Measurements from ENCODE around the gene ITPR2. TPM values are rescaled to one million over a fixed set of nuclear protein-coding genes. Genes with fewer than 3 reads are reported as not detected.

ITPR2 gene
- total RNA-seq, 2 experiments from 2014 or later, result 25.6 to 44.7 TPM

DNA sequence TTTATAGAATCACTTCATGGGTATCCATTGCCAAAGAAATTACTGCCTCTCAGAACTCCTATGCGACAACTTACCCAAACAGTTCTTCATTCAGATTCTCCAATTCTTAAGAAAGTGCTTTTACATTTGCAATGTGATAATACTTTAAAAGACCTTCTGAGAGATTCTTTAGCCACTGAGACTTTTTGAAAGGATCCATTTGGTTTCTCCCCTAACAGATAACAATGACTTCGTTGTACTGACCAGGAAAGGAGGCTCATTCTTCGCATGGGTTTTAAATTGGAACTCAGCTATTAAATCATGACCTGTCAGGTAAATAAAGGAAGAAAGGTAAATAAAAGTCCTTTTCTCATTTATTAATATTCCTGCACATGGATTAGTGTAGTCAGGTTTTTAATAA lies 14.8 kb downstream of the ITPR2 start:
- no TSS peak for BruUV-seq (replicated peaks)
- H3K4me1 ChIP-seq (ENCODE audit: insufficient read depth, low read length, poor library complexity, severe bottlenecking), result peaks cover 9% of the 10 kb centered on the region
- CTCF ChIA-PET (ENCODE audit: unreplicated experiment), result no interaction called here
- H4K20me1 ChIP-seq (ENCODE audit: insufficient read depth, low read length), result no peaks in the 10 kb centered on the region
- H3K79me2 ChIP-seq (ENCODE audit: insufficient read depth, low read depth, low read length), result no peaks in the 10 kb centered on the region
- H3K4me2 ChIP-seq (ENCODE audit: low read length), result no peak overlapping the region
- no peak overlapping the region for H3K4me3 ChIP-seq (ENCODE audit: low read depth, low read length, poor library complexity, severe bottlenecking)
- no peak for DNase-seq (ENCODE audit: low spot score)
- no peak overlapping the region for H3K27ac ChIP-seq (ENCODE audit: low read depth, low read length, poor library complexity, severe bottlenecking)
- no peaks in the 10 kb centered on the region for H3K9me3 ChIP-seq (ENCODE audit: low read length)
- no peaks in the 10 kb centered on the region for H3K9me2 ChIP-seq (ENCODE audit: insufficient read depth, low read length)
- POLR2A ChIA-PET, result interaction anchor here (0.9 kb wide), 1 partner anchor 10 kb away, joined by 3 read pairs; no protein-coding TSS in a partner anchor
- no peak overlapping the region for H2AFZ ChIP-seq (ENCODE audit: low read length)
- intact Hi-C loops (cut with micrococcal nuclease; ENCODE audit: unreplicated experiment), result no loop called here
- H3K36me3 ChIP-seq (ENCODE audit: insufficient read depth, low read length), result no peaks in the 10 kb centered on the region
- no peak for TF ChIP-seq EZH2phosphoT487 (IDR thresholded peaks at IDR 0.05; ENCODE audit: borderline replicate concordance, low read depth, low read length)
- TF ChIP-seq CTCF (conservative IDR thresholded peaks at IDR 0.05; ENCODE audit: low read length), result no peak

GRCh38 chr12:26817183-26817591 lies 15.8 kb downstream of the ITPR2 start:
- POLR2A ChIA-PET, result interaction anchor here (0.7 to 1.9 kb wide), 4 partner anchors 8 to 30 kb away, joined by 4 to 9 read pairs (median 5); partner anchors contain the start of gene ITPR2
- Histone ChIP-seq H3K36me3 (ENCODE audit: insufficient read depth, low read length) (no peaks in the 10 kb centered on the region), H3K27ac (ENCODE audit: low read depth, low read length, poor library complexity, severe bottlenecking) (no peak overlapping the region), H3K9me3 (ENCODE audit: low read length) (no peaks in the 10 kb centered on the region), H2AFZ (ENCODE audit: low read length) (no peak overlapping the region), H4K20me1 (ENCODE audit: insufficient read depth, low read length) (no peaks in the 10 kb centered on the region), H3K9me2 (ENCODE audit: insufficient read depth, low read length) (no peaks in the 10 kb centered on the region), H3K4me2 (ENCODE audit: low read length) (peak overlapping the region; percentile 39), H3K4me3 (ENCODE audit: low read depth, low read length, poor library complexity, severe bottlenecking) (no peak overlapping the region), H3K4me1 (ENCODE audit: insufficient read depth, low read length, poor library complexity, severe bottlenecking) (peaks cover 9% of the 10 kb centered on the region), H3K79me2 (ENCODE audit: insufficient read depth, low read depth, low read length) (no peaks in the 10 kb centered on the region)
- peak; percentile 22 for DNase-seq (ENCODE audit: low spot score)
- BruUV-seq (replicated peaks), result no TSS peak
- CTCF ChIA-PET (ENCODE audit: unreplicated experiment), result no interaction called here
- intact Hi-C loops (cut with micrococcal nuclease; ENCODE audit: unreplicated experiment), result no loop called here
- TF ChIP-seq CTCF (conservative IDR thresholded peaks at IDR 0.05; ENCODE audit: low read length) (no peak), EZH2phosphoT487 (IDR thresholded peaks at IDR 0.05; ENCODE audit: borderline replicate concordance, low read depth, low read length) (no peak)

DNA sequence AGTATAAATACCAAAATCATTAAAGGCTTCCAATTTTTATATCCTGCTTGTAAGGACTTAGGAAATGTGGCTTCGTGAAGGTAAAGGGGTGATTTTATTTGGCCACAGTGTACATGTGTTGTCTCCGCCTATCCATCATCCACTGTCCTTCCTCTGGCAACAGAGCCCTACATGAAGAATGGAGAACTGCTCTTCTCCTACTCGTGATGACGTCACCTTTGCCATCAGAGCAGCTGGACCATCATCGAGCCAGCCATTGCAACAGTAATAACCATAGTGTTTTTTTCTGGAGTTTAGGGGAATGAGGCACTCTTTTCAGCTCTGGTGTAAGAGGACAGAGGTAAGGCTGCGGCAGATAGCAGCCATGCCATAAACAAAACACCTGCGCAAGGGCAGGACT lies 19.2 kb downstream of the ITPR2 start:
- Histone ChIP-seq H3K4me2 (ENCODE audit: low read length) (no peak overlapping the region), H4K20me1 (ENCODE audit: insufficient read depth, low read length) (no peaks in the 10 kb centered on the region), H3K9me3 (ENCODE audit: low read length) (no peaks in the 10 kb centered on the region), H3K79me2 (ENCODE audit: insufficient read depth, low read depth, low read length) (no peaks in the 10 kb centered on the region), H3K9me2 (ENCODE audit: insufficient read depth, low read length) (no peaks in the 10 kb centered on the region), H3K4me1 (ENCODE audit: insufficient read depth, low read length, poor library complexity, severe bottlenecking) (peaks cover 9% of the 10 kb centered on the region), H2AFZ (ENCODE audit: low read length) (no peak overlapping the region), H3K36me3 (ENCODE audit: insufficient read depth, low read length) (no peaks in the 10 kb centered on the region), H3K4me3 (ENCODE audit: low read depth, low read length, poor library complexity, severe bottlenecking) (no peak overlapping the region), H3K27ac (ENCODE audit: low read depth, low read length, poor library complexity, severe bottlenecking) (no peak overlapping the region)
- TF ChIP-seq CTCF (conservative IDR thresholded peaks at IDR 0.05; ENCODE audit: low read length), result no peak
- TF ChIP-seq EZH2phosphoT487 (IDR thresholded peaks at IDR 0.05; ENCODE audit: borderline replicate concordance, low read depth, low read length), result no peak
- POLR2A ChIA-PET, result interaction anchor here (0.7 to 1.1 kb wide), 4 partner anchors 9 to 98 kb away, joined by 3 to 4 read pairs (median 3); no protein-coding TSS in a partner anchor
- BruUV-seq (replicated peaks), result no TSS peak
- no peak for DNase-seq (ENCODE audit: low spot score)
- intact Hi-C loops (cut with micrococcal nuclease; ENCODE audit: unreplicated experiment), result no loop called here
- CTCF ChIA-PET (ENCODE audit: unreplicated experiment), result no interaction called here
